HG03175 (cell line): ENCODE measurements around the gene FER1L5.

Experiments used
- ATAC-seq: cut with Tn5 transposase; IDR thresholded peaks from one replicate; pipeline ENCODE4 v1.9.1; 2021; ENCODE audit warnings: mild to moderate bottlenecking, moderate library complexity; ENCODE audit not compliant: unreplicated experiment

Gene FER1L5

DNA sequence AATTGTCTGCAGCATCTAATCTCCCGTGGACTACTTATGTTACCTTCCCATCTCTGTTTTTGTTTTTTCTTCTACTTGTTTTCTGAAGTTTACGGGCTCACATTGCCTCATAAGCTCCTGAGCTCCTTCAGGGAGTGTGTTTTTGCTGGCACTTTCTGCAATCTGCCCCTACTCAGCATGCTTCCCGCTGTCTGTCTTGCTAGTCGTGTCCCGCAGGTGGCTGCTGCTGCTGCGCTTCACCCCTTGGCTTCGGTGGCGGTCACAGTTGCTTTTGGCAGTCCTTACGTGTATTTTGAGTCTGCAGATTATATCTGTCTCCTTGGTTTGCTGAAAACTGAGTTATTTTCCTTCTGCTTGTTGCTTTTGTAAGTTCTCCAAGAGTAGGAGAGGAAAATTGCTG, 37.3 kb downstream of the FER1L5 start:
- no peak for ATAC-seq

DNA sequence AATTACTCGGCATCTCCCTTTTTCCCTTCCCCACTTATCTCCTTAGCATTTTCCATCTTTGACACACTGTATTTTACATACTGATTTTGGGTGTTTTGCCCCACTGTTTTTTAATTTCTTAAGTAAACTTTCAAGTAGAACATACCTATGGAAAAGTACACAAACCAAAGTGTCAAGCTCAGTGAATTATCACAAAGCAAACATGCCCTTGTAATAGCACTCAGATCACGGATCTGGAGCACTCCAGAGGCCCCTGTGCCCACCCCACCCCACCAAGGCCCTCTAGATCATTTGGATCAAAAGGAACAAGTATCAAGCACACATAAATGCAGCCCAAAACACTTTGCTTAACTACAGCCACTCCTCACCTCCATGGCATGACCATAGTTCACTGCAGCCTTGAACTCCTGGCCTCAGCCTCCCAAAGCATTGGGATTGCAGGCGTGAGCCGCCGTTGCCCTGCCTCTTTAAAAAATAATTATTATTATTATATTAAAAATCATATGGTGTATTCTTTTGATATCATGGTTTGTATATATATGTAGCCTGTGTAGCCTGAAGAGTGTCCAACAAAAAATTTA, 38.1 kb downstream of the FER1L5 start:
- no peak for ATAC-seq

- no peak for ATAC-seq
Measured at GRCh38 chr2:96681540-96681939, 39.0 kb downstream of the FER1L5 start.

DNA sequence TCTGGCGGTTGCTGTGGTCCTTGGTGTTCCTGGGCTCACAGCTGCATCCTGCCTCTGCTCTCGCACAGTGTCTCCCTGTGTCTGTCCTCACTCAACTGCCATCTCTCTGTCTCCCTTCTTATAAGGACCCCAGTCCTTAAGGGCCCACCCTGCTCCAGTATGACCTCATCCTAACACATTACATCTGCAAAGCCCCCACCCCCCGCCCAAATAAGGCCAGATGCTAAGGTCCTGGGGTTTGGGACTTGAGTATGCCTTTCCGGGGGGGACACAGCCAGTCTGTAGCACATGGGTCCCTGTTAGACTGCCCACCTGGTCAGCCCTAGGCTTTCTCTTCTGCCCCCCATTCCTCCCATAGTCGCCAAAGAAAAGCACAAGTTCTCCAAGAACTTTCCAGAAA, 40.7 kb downstream of the FER1L5 start:
- no peak for ATAC-seq

DNA sequence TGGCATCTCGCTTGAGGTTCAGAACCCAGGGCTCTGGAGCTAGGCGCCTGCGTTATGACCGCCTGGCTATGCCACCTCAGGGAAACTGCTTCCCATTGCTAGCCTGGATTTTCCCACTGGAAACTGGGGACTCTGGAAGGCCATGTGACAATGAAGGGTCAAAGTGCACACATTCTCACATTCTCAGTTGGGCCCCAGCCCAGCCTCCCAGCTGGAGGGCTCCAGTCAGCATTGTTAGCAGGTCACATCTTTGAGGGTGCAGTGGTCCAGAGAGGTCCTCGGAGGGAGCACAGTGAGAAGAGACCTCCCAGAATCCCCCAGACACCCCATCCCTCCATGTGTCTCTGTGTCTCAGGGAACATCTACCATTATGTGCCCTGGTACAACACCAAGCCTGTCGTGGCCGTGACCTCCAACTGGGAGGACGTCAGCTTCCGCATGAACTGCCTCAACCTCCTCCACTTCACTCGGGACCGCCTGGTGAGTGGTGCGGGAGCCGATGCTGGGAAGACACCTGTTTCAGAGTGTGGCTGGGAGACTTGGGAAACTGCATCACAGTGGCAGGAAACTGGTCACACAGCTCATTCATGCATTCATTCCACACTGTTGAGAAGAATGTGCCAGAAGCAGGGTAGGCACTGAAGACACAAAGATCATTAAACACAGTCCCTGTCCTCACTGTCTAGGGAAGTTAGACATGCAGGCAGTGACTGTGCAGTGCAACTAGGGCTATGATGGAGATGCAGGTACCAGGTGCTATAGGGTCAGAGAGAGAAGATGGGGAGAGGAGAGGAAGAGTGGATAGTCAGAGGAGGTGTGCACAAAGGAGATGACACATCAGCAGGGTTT, 41.6 kb downstream of the FER1L5 start:
- ATAC-seq, result no peak

GRCh38 chr2:96684883-96685576, 42.5 kb downstream of the FER1L5 start:
- ATAC-seq, result no peak

- ATAC-seq, result no peak
Measured at GRCh38 chr2:96685577-96686459, 43.3 kb downstream of the FER1L5 start.

GRCh38 chr2:96687266-96687665, 44.7 kb downstream of the FER1L5 start:
- ATAC-seq, result no peak

GRCh38 chr2:96687711-96688640, 45.4 kb downstream of the FER1L5 start:
- ATAC-seq, result no peak

GRCh38 chr2:96688649-96689430, 46.3 kb downstream of the FER1L5 start:
- no peak for ATAC-seq

DNA sequence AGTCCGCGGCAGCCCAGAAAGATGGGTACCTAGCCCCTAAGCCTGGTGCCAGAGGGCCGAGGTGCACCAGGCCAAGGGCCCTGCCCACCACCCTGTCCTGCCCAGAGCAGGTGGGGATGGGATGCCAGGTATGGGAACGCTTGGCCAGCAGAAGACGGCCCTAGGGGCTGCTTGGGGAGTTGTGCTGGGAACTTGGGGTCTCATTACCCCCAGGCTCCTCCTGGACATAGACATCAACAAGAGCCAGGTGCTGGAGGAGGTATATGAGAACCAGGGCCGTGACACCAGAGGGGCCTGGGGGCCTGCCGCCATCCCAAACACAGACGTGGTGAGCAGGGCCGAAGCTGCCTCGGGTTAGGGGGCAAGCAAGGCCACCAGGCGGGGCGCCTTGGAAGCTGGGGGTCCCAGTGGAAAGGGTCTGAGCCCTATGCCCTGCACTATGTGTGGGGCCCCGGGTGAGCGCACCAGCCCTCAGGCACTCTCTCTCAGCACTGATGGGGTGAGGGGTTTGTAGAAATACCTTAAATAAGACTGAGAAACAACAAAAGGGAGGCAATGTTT, 46.9 kb downstream of the FER1L5 start:
- no peak for ATAC-seq

GRCh38 chr2:96690306-96691021, 47.9 kb downstream of the FER1L5 start:
- no peak for ATAC-seq

DNA sequence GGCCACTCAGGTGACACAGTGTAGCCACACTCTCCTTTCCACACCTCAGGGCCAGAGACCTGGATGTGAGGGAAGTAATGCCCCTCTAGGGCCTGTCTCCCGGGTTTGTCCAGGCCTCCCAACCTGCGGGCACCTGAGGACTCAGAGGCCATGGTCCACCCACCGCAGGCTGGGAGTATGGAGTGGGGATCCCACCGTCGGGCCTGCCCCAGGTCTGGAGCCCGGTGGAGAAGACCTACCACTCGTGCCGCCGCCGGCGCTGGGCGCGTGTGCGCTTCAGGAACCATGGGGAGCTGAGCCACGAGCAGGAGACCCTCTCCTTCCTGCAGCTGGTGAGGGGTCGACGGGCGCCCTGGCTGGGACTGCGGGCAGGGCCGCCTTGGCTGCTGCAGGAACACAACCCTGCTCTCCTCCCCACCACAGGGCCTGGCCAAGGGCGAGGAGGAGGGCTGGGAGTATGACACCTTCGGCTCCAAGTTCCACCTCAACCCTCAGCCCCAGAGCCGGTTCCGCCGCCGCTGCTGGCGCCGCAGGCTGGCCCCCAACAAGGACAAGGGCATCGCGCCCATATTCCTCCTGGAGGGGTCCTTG, 48.6 kb downstream of the FER1L5 start:
- no peak for ATAC-seq

DNA sequence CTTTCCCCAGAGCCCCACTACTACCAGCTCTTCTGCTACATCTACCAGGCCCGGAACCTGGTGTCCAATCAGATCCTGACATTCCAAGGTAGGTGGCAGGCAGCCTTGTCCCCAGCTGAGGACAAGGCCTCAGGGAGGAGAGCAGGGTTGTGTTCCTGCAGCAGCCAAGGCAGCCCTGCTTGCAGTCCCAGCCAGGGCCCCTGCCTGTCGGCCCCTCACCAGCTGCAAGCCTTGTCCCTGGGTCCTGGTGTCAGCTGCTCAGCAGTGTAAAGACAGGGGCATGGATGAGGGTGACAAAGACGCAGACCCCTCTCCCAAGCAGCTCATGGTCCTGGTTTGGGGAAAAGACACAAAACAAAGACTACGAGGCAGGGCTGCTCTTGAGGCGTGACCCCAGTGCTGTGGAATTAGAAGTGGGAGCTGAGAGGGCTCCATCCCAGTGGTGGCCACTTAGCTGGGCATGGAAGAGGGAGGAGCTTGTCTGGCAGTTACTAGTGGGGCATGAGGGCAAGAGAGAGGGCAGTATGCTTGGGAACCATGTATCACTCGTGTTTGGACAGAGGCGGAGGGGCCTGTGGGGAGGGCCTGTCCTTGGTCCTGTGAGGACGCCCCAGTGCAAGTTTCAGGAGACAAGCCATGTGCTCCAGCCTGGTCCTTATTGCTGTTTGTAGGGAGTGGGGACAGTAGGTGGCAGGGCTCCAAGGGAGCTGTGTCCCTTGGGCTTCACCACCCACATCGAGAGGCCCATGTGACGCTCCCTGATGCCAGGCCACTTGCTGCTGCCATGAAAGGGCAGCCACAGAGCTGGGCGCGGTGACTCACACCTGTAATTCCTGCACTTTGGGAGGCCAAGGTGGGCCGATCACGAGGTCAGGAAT, 49.8 kb downstream of the FER1L5 start:
- ATAC-seq, result no peak

- ATAC-seq, result no peak
Measured at GRCh38 chr2:96693286-96694200, 51.0 kb downstream of the FER1L5 start.

GRCh38 chr2:96694279-96694678, 51.7 kb downstream of the FER1L5 start:
- no peak for ATAC-seq
